Neural cell (in vitro differentiated cells): Measurements from ENCODE around the gene HBM. TPM values are rescaled to one million over a fixed set of nuclear protein-coding genes. Genes with fewer than 3 reads are reported as not detected.
A peak's percentile ranks its signal among the peaks of the same experiment; 100 is the strongest.

Experiments used
- H2AFZ ChIP-seq: fragments of 200-600, 300-800 bp; sonication (generic), shearing (Covaris generic); 2 replicates; pipeline ENCODE4 v1.6.0; 2014; ENCODE audit warnings: low read depth, mild to moderate bottlenecking, antibody characterized with exemption, low read length, moderate library complexity
- H3F3A ChIP-seq: fragments of 200-600 bp; shearing (Covaris generic); 2 replicates; pipeline ENCODE4 v1.6.1; 2016; ENCODE audit warnings: mild to moderate bottlenecking, moderate library complexity, mixed read lengths, antibody characterized with exemption, low read length; ENCODE audit not compliant: insufficient read depth, poor library complexity, severe bottlenecking
- H3K27ac ChIP-seq: fragments of 200-600, 300-800 bp; sonication (generic), shearing (Covaris generic); 2 replicates; pipeline ENCODE4 v1.5.1; 2014; ENCODE audit warnings: mild to moderate bottlenecking, low read length, moderate library complexity
- H3K27me3 ChIP-seq: fragments of 300-800, 200-600 bp; sonication (generic), shearing (Covaris generic); 2 replicates; pipeline ENCODE4 v1.6.0; 2014; ENCODE audit warnings: mild to moderate bottlenecking, low read depth, low read length, moderate library complexity; ENCODE audit not compliant: insufficient read depth
- H3K36me3 ChIP-seq: fragments of 300-800, 200-600 bp; sonication (generic), shearing (Covaris generic); 2 replicates; pipeline ENCODE4 v1.5.1; 2014; ENCODE audit warnings: mild to moderate bottlenecking, antibody characterized with exemption, low read length, moderate library complexity; ENCODE audit not compliant: insufficient read depth
- H3K4me2 ChIP-seq: fragments of 300-800, 200-600 bp; sonication (generic), shearing (Covaris generic); 2 replicates; pipeline ENCODE4 v1.6.0; 2014; ENCODE audit warnings: mild to moderate bottlenecking, low read length
- H3K4me3 ChIP-seq: fragments of 300-800, 200-600 bp; sonication (generic), shearing (Covaris generic); 2 replicates; pipeline ENCODE4 v1.5.1; 2014; ENCODE audit warnings: mild to moderate bottlenecking, low read length, moderate library complexity
- H3K79me2 ChIP-seq: fragments of 200-600 bp; shearing (Covaris generic); replicated peaks from 2 replicates; pipeline ENCODE4 v1.6.0; 2014; ENCODE audit warnings: mild to moderate bottlenecking, low read length, moderate library complexity; ENCODE audit not compliant: insufficient read depth
- H3K9ac ChIP-seq: fragments of 300-800, 200-600 bp; sonication (generic), shearing (Covaris generic); 2 replicates; pipeline ENCODE4 v1.6.1; 2016; ENCODE audit warnings: mild to moderate bottlenecking, low read length, mixed read lengths
- H3K9me2 ChIP-seq: fragments of 200-600 bp; shearing (Covaris generic); 2 replicates; pipeline ENCODE4 v1.6.1; 2016; ENCODE audit warnings: mild to moderate bottlenecking, low read length, mixed read lengths; ENCODE audit not compliant: insufficient read depth
- H3K9me3 ChIP-seq: fragments of 200-600, 300-800 bp; sonication (generic), shearing (Covaris generic); 2 replicates; pipeline ENCODE4 v1.6.1; 2016; ENCODE audit warnings: mild to moderate bottlenecking, mixed run types, low read length, moderate library complexity, mixed read lengths
- H4K20me1 ChIP-seq: fragments of 200-600 bp; shearing (Covaris generic); 2 replicates; pipeline ENCODE4 v1.6.1; 2016; ENCODE audit warnings: mild to moderate bottlenecking, mixed run types; ENCODE audit not compliant: insufficient read depth
- EP300 ChIP-seq: fragments of 450-650 bp; conservative IDR thresholded peaks from 2 replicates; pipeline ENCODE4 v1.6.1; 2014; ENCODE audit warnings: antibody characterized with exemption, mild to moderate bottlenecking, moderate library complexity; ENCODE audit not compliant: poor library complexity, severe bottlenecking
- EZH2 ChIP-seq: fragments of 200-600, 300-800 bp; shearing (Covaris generic), sonication (generic); IDR thresholded peaks from 2 replicates; pipeline ENCODE4 v1.6.1; 2014; ENCODE audit warnings: antibody characterized with exemption, low read length, borderline replicate concordance, mild to moderate bottlenecking; ENCODE audit not compliant: insufficient read depth, poor library complexity, severe bottlenecking
- MXI1 ChIP-seq: fragments of 450-650 bp; conservative IDR thresholded peaks from 2 replicates; pipeline ENCODE4 v1.6.1; 2014; ENCODE audit warnings: antibody characterized with exemption, mild to moderate bottlenecking; ENCODE audit not compliant: poor library complexity, severe bottlenecking
- POLR2AphosphoS5 ChIP-seq: IDR thresholded peaks from 2 replicates; pipeline ENCODE4 v1.6.1; 2012
- RAD21 ChIP-seq: fragments of 450-650 bp; conservative IDR thresholded peaks from 2 replicates; pipeline ENCODE4 v1.6.1; 2014; ENCODE audit warnings: antibody characterized with exemption, mild to moderate bottlenecking, moderate library complexity
- SMC3 ChIP-seq: fragments of 450-650 bp; conservative IDR thresholded peaks from 2 replicates; pipeline ENCODE4 v1.6.1; 2014; ENCODE audit warnings: antibody characterized with exemption, mild to moderate bottlenecking, moderate library complexity; ENCODE audit not compliant: poor library complexity
- TAF1 ChIP-seq: IDR thresholded peaks from 2 replicates; pipeline ENCODE4 v1.6.1; 2012; ENCODE audit warnings: low read depth
- polyA plus RNA-seq: library from polyadenylated mRNA; depleted of rRNA; stranded (reverse); fragments of >200 nt; gene quantifications from 2 replicates; pipeline ENCODE4 v1.2.3, GENCODE V29; 2014
- TF ChIP-seq, protein P1 (sequence below): fragments of 450-650 bp; IDR thresholded peaks from 2 replicates; pipeline ENCODE4 v1.5.1; 2014; ENCODE audit warnings: antibody characterized with exemption, mild to moderate bottlenecking, moderate library complexity; ENCODE audit not compliant: poor library complexity, severe bottlenecking
- TF ChIP-seq, protein P2 (sequence below): IDR thresholded peaks from 2 replicates; pipeline ENCODE4 v1.6.1; 2012; ENCODE audit warnings: borderline replicate concordance

Gene HBM
- polyA plus RNA-seq, 1 donor from 2014 or later: not detected

DNA sequence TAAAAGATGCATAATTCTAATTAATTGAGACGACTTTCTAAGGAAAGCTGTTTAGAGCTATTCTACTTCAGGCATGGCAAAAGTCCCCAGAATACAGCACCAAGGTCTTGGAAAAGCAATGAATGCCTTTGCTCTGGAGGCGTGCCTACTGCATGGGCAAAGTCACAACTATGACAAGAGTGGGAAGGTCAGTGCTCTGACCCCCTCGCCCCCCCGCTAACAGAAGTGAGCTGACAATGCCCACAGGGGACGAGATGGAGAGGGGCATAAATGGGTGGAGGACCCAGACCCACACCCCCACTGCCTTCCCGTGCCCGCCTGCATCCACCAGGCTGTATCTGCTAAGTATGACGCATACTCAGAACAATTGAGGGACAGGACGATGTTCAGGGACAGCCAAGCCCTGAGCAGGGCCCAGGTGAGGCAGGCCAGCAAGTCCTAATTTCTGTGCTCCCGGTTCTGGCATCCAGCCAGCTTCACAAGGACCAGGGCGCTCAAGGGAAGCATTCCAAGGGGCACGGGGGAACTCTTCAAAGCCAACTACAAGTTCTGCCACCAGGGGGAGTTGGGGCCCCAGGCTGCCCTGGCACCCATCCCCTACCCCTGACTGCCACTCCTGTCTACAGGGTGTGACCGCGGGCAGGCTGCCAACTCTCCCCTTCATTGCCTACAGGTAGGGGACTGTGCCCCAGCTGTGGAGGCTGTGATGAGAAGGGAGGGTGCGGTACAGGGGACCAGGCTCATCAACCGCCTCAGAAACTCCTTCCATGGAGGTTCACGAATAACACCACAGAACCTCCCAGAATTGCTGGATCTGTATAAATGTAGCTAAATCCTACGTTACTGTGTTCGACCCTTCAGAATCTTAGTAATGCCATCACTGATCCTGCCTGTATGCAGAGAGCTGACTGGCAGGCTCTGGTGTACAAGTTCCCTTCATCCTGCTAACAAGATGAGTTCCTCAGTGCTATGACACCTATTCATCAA is 48.1 kb upstream of the HBM start:
- H2AFZ ChIP-seq: no peak overlapping the region
- no peak overlapping the region for H3K4me2 ChIP-seq
- H3K36me3 ChIP-seq: no peaks in the 10 kb centered on the region
- no peaks in the 10 kb centered on the region for H3F3A ChIP-seq
- no peaks in the 10 kb centered on the region for H3K9me2 ChIP-seq
- no peaks in the 10 kb centered on the region for H3K9me3 ChIP-seq
- H3K79me2 ChIP-seq: no peaks in the 10 kb centered on the region
- H4K20me1 ChIP-seq: no peaks in the 10 kb centered on the region
- no peak overlapping the region for H3K4me3 ChIP-seq
- no peak overlapping the region for H3K9ac ChIP-seq
- no peak overlapping the region for H3K27ac ChIP-seq
- no peak for TF ChIP-seq RAD21
- TF ChIP-seq, protein P1, sequence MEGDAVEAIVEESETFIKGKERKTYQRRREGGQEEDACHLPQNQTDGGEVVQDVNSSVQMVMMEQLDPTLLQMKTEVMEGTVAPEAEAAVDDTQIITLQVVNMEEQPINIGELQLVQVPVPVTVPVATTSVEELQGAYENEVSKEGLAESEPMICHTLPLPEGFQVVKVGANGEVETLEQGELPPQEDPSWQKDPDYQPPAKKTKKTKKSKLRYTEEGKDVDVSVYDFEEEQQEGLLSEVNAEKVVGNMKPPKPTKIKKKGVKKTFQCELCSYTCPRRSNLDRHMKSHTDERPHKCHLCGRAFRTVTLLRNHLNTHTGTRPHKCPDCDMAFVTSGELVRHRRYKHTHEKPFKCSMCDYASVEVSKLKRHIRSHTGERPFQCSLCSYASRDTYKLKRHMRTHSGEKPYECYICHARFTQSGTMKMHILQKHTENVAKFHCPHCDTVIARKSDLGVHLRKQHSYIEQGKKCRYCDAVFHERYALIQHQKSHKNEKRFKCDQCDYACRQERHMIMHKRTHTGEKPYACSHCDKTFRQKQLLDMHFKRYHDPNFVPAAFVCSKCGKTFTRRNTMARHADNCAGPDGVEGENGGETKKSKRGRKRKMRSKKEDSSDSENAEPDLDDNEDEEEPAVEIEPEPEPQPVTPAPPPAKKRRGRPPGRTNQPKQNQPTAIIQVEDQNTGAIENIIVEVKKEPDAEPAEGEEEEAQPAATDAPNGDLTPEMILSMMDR: peak; percentile 45
- H3K27me3 ChIP-seq: no peaks in the 10 kb centered on the region

DNA sequence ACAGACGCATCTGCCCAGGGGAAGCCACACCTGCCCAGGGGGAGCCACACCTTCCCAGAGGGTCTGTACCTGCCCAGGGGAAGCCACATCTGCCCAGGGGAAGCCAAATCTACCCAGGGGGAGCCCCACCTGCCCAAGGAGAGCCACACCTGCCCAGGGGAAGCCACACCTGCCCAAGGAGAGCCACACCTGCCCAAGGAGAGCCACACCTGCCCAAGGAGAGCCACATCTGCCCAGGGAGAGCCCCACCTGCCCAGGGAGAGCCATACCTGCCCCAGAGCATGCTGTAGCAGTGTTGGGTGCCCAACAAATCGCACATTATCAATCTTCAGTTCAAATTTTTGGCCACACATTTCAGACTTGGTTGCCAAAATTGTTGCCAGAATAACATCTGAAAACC is 46.9 kb upstream of the HBM start:
- no peaks in the 10 kb centered on the region for H4K20me1 ChIP-seq
- H3K27ac ChIP-seq: no peak overlapping the region
- H3K9me3 ChIP-seq: no peaks in the 10 kb centered on the region
- H3K9ac ChIP-seq: no peak overlapping the region
- no peak overlapping the region for H3K4me3 ChIP-seq
- H3K9me2 ChIP-seq: no peaks in the 10 kb centered on the region
- no peaks in the 10 kb centered on the region for H3K36me3 ChIP-seq
- TF ChIP-seq, protein P1: no peak
- TF ChIP-seq EZH2: no peak
- no peak for TF ChIP-seq TAF1
- TF ChIP-seq RAD21: no peak
- TF ChIP-seq SMC3: no peak
- no peak for TF ChIP-seq EP300
- TF ChIP-seq, protein P2, sequence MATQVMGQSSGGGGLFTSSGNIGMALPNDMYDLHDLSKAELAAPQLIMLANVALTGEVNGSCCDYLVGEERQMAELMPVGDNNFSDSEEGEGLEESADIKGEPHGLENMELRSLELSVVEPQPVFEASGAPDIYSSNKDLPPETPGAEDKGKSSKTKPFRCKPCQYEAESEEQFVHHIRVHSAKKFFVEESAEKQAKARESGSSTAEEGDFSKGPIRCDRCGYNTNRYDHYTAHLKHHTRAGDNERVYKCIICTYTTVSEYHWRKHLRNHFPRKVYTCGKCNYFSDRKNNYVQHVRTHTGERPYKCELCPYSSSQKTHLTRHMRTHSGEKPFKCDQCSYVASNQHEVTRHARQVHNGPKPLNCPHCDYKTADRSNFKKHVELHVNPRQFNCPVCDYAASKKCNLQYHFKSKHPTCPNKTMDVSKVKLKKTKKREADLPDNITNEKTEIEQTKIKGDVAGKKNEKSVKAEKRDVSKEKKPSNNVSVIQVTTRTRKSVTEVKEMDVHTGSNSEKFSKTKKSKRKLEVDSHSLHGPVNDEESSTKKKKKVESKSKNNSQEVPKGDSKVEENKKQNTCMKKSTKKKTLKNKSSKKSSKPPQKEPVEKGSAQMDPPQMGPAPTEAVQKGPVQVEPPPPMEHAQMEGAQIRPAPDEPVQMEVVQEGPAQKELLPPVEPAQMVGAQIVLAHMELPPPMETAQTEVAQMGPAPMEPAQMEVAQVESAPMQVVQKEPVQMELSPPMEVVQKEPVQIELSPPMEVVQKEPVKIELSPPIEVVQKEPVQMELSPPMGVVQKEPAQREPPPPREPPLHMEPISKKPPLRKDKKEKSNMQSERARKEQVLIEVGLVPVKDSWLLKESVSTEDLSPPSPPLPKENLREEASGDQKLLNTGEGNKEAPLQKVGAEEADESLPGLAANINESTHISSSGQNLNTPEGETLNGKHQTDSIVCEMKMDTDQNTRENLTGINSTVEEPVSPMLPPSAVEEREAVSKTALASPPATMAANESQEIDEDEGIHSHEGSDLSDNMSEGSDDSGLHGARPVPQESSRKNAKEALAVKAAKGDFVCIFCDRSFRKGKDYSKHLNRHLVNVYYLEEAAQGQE: no peak
- no peak for TF ChIP-seq MXI1
- TF ChIP-seq POLR2AphosphoS5: no peak
- no peaks in the 10 kb centered on the region for H3K79me2 ChIP-seq
- no peak overlapping the region for H2AFZ ChIP-seq
- no peak overlapping the region for H3K4me2 ChIP-seq
- no peaks in the 10 kb centered on the region for H3F3A ChIP-seq
- no peaks in the 10 kb centered on the region for H3K27me3 ChIP-seq
